HL-60/S4 treated with phorbol 12-myristate 13-acetate at 8.2 ng/mL for 4 days and 3 days (cell line): ENCODE measurements around the gene MAMLD1.

ENCODE experiments used
- in situ Hi-C: fragments of 300-500 bp; cut with MboI; formaldehyde crosslinking; loops from 2 replicates; pipeline ENCODE4 v1.15.0; 2022; ENCODE audit warnings: low sequenced_read_pairs

The MAMLD1 gene

DNA sequence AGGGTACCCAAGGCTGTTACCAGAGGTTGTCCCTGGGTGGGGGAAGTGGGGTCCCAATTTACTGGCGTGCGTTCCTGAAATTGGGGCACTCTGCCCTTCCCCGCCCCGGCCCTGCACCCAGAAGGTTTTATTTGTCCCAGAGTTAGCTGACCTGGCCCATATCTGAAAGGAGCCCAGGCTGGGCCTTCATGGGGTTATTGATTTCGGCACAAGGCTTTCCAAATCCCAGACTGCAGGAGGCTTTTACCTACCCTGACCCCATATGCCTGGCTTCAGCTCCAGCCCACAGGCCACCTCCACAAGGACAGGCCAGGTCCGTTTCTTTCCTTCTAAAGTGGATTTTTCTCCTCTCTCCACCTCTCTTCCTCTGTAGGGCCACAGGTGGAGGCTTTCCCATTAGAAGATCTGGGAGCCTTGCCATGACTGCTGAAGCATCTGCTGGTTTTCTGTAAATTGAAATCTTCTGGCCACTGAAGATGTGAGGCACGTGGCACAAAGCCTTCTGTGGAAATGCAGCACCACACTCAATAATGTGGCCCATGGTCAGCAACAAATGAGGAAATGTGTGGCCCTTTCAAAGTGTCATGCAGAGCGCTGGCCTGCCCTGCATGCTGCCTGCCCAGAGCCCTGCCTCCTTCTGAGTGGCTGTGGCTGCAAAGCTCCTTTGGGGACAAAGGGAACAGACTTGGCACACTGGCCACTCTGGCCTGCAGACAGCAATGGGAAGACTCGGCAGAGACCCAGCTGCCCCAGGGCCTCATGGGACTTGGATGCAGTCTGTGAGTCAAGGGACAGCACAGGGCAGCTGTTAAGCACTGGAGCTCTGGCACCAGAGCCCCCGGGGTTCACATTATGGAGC, 162.2 kb downstream of the MAMLD1 start:
- in situ Hi-C loops, result no loop called here

DNA sequence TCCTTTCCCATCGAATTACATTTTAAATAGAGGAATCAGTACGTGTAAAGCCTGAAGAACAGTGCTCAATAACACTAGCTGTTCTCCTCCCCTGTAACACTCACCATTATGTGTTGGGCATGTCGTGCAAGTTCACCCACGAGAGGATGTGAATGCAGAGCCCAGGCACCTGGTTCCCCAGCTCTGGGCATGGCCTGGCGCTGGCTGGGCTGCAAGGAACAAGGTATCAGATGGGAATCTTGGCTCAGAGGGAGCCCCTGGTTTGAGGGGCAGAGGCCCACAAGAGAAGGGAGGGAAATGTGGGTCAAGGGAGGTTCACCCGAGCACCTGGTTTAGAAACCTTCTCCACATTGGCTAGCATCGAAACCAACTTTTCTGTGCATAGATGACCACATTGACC, 163.6 kb downstream of the MAMLD1 start:
- in situ Hi-C loops, result no loop called here

DNA sequence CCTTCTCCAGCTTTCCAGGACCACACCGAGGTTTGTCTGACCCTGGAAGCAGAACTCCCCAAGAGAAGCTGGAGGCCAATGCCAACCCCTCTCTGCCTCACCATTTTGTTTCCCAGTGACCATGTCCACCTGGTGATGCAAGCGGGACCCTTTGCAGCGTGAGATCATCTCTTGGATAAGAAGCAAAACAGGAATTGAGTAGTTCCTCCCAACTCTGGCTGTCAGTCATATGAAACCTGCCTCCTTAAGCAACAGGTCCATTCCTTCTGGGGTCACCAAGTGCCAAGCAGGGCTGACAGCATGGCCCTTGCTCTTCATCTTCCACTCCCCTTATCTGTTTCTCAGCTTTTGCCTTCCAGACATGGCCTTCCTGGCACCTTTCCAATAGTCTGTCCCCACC, 164.0 kb downstream of the MAMLD1 start:
- in situ Hi-C loops, result no loop called here

DNA sequence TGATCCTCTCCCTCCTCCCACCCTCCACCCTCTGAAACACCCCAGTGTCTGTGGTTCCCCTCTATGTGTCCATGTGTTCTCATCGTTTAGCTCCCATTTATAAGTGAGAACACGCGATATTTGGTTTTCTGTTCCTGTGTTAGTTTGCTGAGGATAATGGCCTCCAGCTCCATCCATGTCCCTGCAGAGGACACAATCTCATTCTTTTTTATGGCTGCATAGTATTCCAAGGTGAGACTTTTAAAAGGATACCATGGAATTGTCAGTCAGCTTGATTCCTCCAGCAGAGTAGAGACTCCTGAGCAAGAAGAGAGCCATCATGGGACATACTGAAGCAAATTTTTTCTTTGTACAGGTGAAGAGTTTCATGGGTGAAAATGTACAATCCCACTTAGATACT, 166.5 kb downstream of the MAMLD1 start:
- in situ Hi-C loops, result no loop called here

DNA sequence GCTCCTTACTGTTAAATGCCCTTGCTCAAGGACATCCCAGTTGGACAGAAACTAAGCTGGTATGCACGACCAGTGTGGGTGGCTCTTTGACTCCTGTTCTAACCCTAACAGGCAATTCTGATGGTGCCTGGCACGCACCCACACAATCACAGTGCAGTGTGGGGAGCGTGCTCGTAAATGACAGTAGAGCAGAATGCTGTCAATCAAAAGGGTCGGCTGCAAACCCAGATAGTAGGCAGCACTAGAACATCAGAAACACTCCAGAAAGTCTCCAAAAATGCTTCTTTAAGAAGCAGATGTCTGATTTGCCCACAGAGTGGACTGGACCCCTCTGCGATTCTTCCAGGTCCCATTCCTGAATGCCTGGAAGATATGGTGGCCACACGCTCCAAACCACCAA, 167.7 kb downstream of the MAMLD1 start:
- in situ Hi-C loops, result no loop called here

DNA sequence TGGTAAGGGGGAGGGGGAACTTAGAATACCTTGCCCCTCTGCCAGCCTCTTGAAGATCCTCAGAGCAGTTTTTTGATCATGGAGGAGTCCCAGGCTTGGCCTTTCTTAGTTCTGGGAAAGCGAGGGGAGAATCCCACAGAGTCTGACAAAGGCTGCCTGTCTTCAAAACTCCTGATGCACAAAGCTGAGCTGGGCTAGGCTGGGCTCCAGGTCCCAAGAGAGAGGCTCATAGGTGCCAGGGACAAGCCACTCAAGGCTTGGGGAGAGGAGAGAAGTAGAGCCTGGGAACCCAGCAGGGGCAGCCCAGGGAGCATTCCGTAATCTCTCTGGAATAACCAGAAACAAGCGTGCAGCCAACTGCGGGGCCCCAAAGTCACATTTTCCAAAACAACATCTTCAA, 168.3 kb downstream of the MAMLD1 start:
- in situ Hi-C loops, result no loop called here

DNA sequence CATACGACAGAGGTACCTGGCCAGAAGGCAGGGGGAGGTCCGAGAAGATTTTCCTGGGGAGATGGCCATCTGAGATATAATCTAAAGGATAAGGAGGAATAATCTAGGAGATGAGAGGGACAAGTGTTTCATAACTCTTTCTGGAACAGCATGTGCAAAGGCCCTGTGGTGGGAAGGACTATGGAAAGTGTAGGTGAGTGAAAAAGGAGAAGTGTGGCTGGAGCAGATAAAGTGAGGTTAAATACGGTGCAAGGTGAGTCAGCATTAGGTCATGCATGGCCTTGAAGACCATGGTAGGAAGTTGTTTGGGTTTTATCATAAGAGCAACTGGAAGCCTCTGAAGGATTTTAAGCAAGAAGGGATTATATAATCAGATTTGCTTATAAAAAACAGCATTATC, 170.7 kb downstream of the MAMLD1 start:
- in situ Hi-C loops, result no loop called here

DNA sequence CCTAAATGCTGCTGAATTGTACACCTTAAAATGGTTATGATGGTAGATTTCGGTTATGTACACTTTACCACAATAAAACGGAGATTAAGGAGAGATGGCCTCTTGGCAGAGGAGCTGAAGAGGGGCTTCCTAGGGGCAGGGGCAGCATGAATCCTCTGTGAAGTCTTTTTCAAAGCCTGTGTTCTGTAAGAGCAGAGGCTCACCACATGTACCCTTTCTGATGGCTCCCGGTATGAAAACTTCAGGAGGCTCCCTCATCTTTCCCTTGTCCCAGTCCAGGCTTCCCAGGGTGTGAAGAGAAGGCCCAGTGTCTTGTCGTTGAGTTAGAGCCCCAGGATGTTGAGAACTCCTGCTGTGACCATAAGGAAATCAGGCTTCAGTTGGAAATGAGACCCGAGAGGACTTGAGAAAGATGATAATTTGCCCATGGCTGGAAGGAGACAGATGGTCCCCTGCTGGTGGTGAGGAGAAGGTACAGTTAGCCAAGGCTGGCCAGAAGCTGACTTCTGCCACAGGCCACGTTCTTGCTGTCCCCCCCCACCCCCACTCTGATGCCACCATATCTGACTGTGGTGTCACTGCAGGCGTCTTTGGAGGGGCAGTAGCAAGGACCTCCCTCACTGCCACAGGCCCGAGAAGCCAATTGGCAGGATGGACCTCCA, 173.5 kb downstream of the MAMLD1 start:
- in situ Hi-C loops, result no loop called here

DNA sequence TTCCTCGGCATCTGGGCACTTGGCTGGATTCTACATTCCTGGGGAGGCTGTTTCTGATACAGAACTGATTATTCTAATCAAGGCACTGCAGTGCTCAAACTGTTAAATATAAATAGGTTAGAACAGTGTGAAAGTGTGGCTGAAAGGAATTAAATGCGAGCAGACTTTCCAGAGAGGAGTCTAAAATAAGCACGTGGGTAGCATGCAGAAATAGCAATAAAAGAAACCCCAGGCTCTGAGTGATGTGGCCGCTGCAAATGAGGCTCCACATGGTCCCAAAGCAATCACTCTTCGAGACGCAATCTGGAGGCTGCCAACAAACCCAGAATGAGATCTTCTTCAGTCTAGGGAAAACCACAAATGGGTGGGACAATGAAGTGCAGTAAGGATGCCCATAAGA, 174.7 kb downstream of the MAMLD1 start:
- in situ Hi-C loops, result no loop called here

DNA sequence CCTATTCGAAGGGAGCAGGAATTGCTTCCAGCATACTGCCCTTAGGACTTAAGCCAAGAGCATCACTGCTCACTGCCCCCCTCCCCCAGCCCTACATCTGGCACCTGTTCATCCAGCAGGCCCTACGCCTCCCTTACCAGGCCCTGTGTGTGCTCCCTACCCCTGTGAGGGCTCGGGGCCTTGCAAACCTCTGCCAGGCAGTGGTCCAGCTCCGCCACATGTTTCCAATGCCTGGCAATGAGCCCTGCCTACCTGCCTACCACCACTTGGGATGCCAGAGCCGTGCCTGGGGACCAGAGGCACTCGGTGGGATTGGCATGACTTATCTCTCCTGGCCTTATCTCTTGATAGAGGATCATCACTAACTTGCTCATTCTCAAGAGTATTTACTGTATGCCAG, 177.8 kb downstream of the MAMLD1 start:
- in situ Hi-C loops, result no loop called here

DNA sequence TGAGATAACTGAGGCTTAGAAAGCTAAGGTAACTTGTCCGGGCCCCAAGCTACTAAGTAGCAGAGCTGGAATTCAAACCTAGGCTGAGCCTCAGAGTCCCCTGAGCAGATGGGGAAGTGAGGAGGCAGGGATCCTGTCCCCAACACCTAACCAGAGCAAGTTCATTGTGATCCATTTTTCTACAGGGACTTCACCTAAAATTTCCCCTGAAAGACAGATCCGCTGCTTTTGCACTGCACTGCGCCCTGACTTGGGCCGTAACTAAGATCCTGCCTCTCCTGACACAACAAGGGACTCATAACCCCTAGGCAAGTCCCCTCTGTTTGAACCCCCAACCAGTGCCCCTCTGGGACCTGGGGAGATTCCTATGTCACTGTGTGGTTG, 179.7 kb downstream of the MAMLD1 start:
- in situ Hi-C loops, result no loop called here

DNA sequence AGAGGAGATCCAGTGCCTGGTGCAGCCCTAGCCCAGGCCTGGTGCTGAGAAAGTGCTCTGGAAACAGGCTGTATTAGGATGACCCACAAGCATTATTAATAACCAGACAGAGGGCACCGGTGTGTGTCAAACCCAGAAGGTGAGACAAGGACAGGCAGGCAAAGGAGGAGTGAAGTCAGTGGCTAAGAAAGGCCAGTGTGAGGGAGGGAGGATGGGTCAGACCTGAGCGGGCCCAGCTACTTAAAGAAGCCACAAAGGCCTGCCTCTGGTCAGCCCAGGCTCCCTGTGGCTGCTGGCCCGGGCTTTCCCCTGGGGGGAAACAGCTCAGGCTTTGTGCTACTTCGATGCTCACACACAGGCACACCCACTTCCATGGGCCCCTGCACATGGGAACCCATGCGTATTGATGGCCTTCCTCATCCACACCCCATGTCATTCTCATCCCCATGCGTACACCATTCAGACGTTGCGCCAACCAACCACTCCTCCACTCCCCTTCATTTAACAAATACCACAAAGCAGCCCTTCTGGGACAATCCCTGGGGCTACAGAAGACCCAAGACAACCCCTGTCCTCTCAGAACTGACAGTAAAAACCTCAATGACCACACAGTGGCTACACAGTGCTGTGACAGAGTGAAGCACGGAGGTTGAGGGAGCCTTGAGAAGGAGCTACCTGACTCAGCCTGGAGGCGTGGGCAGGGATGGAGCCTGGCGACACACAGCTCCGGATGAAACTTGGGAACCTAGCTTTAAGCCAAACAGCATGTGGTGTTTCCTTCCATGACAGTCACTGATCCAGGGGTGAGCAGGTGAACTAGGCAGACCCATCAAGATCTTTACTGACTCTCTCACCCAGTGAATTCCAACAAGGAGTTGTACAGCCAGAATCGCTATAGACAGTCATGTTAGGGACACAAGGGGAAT, 180.4 kb downstream of the MAMLD1 start:
- in situ Hi-C loops, result no loop called here

DNA sequence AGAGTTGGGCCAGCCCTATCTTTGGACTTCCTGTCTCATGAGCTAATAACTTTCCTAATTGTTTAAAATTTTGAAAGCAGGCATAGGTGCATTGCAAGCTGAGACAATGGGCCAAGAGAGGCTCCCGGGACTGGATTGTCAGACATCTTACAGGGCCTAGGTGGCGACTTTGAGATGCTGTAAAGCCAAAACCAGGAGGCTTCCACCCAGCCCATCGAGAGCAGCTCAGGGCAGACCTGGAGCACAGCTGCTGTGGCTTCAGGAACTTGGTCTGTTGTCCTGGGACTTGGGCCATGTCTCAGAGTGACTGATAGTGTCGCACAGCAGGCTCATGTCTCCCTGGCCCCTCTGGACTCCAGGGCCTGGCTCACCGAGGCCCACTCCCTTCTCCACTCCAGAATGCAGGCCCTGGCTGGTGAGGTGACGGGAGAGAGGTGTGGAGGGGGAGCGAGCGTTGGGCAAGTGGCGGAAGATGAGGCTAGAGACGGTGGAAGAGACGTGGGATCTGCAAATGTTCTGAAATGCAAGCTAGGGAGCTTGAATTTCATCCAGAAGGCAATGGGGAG, 181.2 kb downstream of the MAMLD1 start:
- in situ Hi-C loops, result no loop called here

DNA sequence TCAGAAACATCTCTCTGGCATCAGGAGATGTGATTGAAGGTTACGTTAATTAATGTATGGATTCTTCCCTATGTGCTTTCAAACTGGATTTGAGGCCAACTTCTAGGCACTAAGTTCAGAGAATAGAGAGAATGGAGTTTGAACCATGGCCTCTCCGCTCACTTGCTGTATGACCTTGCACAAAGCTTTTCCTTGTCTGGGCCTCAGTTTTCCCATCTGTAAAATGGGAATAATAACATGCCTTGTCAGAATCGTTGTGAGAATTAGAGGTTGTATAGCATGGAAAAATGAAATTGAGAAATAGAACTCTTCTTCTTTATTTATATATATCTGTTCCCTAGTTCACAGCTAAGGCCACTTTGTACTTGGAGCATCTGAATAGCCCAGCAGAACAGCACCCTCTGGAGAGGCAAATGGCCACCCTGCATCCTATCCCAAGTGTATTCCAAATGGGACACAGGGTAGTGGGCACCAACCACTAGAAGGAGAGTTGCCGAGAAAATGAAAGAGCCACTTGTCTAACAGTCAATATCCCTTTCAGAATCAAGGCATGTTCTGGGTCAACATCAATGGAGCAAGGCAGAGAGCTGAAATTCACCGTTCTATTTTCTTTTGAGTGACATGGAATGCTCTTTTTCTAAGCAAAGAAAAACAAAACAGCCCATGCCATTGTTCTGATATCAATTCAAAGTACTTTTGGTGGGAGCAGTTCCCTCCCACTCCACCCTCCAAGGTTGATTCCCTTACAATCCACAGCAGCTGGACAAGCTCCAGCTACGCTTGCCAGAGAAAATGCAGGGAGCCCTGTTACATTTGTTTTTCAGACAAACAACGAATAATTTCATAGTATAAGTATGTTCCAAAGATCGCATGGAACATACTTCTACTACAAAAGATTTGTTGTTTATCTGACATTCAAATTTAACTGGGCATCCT, 182.0 kb downstream of the MAMLD1 start:
- in situ Hi-C loops, result no loop called here

DNA sequence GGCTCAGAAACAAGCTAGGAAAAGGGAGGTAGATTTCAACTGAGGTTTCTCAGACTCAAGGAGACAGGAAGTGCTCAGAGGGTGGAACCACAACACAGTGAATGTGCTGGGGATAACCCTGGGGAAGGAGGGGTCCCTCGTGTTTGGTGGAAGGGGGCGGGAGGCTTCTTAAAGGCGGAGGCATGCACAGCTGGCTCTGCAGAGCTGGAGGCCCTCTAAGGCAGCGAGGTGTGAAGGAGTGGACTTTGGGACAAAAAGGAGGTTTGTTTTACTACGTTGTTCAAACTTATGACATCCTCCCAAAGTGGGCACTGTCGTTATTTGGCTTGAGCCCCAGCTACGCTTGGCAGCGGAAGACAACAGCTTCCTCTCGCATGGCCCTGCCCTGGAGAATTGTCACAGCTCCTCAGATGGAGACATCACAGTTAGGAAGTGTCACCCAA, 183.6 kb downstream of the MAMLD1 start:
- in situ Hi-C loops, result no loop called here

DNA sequence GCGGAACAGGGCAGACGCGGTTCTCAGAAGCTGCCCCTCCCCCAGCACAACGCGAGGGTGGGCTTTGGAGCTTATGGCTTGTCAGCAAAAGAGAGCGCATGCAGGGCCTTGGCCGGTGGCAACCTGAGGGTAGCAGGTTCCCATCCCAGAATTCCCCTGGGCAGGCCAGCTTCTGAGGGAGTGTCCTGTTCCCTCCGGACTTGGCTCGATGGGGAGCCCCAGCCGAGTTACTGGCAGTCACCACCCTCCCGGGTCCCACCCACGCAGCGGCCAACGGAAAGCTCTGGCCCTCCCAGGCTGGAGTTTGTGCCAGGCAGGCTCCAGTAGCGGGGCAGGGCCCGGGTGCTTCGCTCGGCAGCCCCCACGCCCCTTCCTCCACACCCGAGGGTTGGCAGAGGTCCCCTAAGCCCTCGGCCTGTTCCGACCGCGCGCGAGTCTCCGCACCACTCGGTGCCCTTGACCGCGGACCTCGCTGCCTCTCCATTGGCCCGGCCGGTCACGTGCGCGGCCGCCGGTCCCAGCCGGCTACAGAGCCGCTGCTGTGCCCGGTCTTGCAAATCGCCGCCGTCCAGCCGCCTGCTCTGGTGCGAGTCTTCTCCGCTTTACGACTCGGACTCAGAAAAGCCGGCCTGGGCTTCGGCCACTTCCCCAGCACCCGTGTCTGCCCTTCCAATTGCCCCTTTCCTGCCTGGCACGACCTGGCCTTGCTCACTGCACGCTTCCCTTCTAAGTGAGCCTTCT, 184.4 kb downstream of the MAMLD1 start:
- in situ Hi-C loops, result no loop called here

DNA sequence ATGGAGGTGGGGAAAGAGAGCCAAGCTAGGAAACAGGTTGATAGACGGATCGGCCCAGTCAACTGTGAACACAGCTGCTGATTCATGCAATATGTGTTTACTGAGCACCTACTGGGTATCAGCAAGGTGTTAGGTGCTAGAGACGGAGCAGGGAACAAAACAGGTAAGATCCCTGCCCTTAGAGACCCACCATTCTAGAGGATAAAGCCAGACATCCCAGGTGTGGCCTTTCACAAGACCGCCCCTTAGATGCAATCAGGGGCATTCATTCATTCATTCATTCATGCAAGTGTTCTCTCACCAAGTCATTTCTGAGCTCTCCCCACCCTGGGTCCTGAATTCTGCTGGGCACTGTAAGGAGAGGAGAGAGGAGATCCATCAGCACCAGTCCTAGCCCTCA, 185.1 kb downstream of the MAMLD1 start:
- in situ Hi-C loops, result no loop called here

DNA sequence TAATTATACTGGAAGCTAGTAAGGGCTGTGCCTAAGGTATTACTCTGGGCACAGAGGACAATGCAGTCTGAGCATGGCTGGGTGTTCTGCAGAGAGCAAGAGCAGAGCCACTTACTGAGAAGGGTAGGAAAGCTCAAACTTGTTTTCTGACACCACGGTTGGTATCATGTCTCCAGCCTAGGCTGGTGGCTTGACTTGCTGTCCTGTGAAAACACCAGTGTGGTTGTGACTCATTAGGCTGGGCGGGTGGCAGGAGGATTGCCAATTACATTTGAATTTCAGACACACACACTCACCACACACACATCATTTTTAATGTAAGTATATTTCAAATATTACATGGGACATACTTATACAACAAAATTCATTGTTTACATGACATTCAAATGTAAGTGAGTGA, 185.6 kb downstream of the MAMLD1 start:
- in situ Hi-C loops, result no loop called here

DNA sequence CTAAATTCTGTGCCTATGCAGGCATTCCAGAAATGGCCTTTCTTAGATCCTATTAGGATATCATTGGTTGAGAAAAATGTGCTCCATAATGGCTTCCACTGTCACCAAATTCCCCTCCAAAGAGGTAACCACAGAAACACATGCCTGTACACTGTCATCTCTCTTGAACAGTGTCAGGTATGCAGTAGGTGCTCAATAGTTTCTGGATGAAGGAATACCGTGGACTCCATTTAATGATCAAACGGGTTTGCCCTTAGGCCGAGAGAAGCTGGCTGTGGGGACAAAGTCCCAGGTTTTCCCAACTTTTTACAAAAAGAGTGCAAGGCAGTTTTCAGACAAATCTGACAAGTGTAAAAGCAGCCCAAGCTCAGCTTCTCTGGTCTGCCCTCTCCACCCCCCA, 188.8 kb downstream of the MAMLD1 start:
- in situ Hi-C loops, result no loop called here
